ENCODE data around the gene KNG1.

The KNG1 gene

GRCh38 chr3:186742618-186743380 lies 25.6 kb downstream of the KNG1 start:
- FAIRE-seq = no peak
- TF ChIP-seq PAX5 (IDR thresholded peaks at IDR 0.05; ENCODE audit: insufficient read depth, low read length, severe bottlenecking) = no peak
- no peak for TF ChIP-seq POLR2A (IDR thresholded peaks at IDR 0.05; ENCODE audit: low read depth, low read length)
- DNase-seq (ENCODE audit: insufficient read length, low spot score) = no peak

GRCh38 chr3:186743666-186744065 lies 26.5 kb downstream of the KNG1 start:
- no peak for DNase-seq (ENCODE audit: insufficient read length, low spot score)
- no peak for FAIRE-seq
- TF ChIP-seq PAX5 (IDR thresholded peaks at IDR 0.05; ENCODE audit: insufficient read depth, low read length, severe bottlenecking) (no peak), POU2F2 (IDR thresholded peaks at IDR 0.05; ENCODE audit: low read depth, low read length) (no peak)

GRCh38 chr3:186746008-186746407 lies 28.8 kb downstream of the KNG1 start:
- DNase-seq (ENCODE audit: insufficient read length, low spot score) (no peak), FAIRE-seq (no peak)
- TF ChIP-seq POLR2A (IDR thresholded peaks at IDR 0.05; ENCODE audit: low read depth, low read length) (no peak), PAX5 (IDR thresholded peaks at IDR 0.05; ENCODE audit: insufficient read depth, low read length, severe bottlenecking) (no peak), POLR2AphosphoS5 (IDR thresholded peaks at IDR 0.05; ENCODE audit: low read depth, low read length) (no peak), TAF1 (IDR thresholded peaks at IDR 0.05; ENCODE audit: low read depth, low read length) (no peak), SPI1 (IDR thresholded peaks at IDR 0.05; ENCODE audit: low read depth, low read length) (no peak), POU2F2 (IDR thresholded peaks at IDR 0.05; ENCODE audit: low read depth, low read length) (no peak)

GRCh38 chr3:186750316-186750715 lies 33.2 kb downstream of the KNG1 start:
- DNase-seq (ENCODE audit: insufficient read length, low spot score) = no peak

GRCh38 chr3:186751480-186751879 lies 34.3 kb downstream of the KNG1 start:
- FAIRE-seq = no peak
- no peak for DNase-seq (ENCODE audit: insufficient read length, low spot score)
- TF ChIP-seq POLR2A (IDR thresholded peaks at IDR 0.05; ENCODE audit: low read depth, low read length) (no peak), SPI1 (IDR thresholded peaks at IDR 0.05; ENCODE audit: low read depth, low read length) (no peak), POLR2AphosphoS5 (IDR thresholded peaks at IDR 0.05; ENCODE audit: low read depth, low read length) (no peak), POU2F2 (IDR thresholded peaks at IDR 0.05; ENCODE audit: low read depth, low read length) (no peak), PAX5 (IDR thresholded peaks at IDR 0.05; ENCODE audit: insufficient read depth, low read length, severe bottlenecking) (no peak), TAF1 (IDR thresholded peaks at IDR 0.05; ENCODE audit: low read depth, low read length) (no peak)

More at GRCh38 chr3:186750316-186750715, 33.2 kb downstream of the KNG1 start:
- FAIRE-seq = no peak
- TF ChIP-seq POLR2A (IDR thresholded peaks at IDR 0.05; ENCODE audit: low read depth, low read length) (no peak), POU2F2 (IDR thresholded peaks at IDR 0.05; ENCODE audit: low read depth, low read length) (no peak), PAX5 (IDR thresholded peaks at IDR 0.05; ENCODE audit: insufficient read depth, low read length, severe bottlenecking) (no peak), POLR2AphosphoS5 (IDR thresholded peaks at IDR 0.05; ENCODE audit: low read depth, low read length) (no peak), TAF1 (IDR thresholded peaks at IDR 0.05; ENCODE audit: low read depth, low read length) (no peak)

- FAIRE-seq = no peak
Measured at GRCh38 chr3:186754006-186754405, 36.8 kb downstream of the KNG1 start.

GRCh38 chr3:186754871-186755270 lies 37.7 kb downstream of the KNG1 start:
- FAIRE-seq = no peak
- TF ChIP-seq SPI1 (IDR thresholded peaks at IDR 0.05; ENCODE audit: low read depth, low read length) (no peak), POLR2AphosphoS5 (IDR thresholded peaks at IDR 0.05; ENCODE audit: low read depth, low read length) (no peak), TAF1 (IDR thresholded peaks at IDR 0.05; ENCODE audit: low read depth, low read length) (no peak), POU2F2 (IDR thresholded peaks at IDR 0.05; ENCODE audit: low read depth, low read length) (no peak), PAX5 (IDR thresholded peaks at IDR 0.05; ENCODE audit: insufficient read depth, low read length, severe bottlenecking) (no peak), POLR2A (IDR thresholded peaks at IDR 0.05; ENCODE audit: low read depth, low read length) (no peak)
- no peak for DNase-seq (ENCODE audit: insufficient read length, low spot score)

More at GRCh38 chr3:186754006-186754405, 36.8 kb downstream of the KNG1 start:
- TF ChIP-seq PAX5 (IDR thresholded peaks at IDR 0.05; ENCODE audit: insufficient read depth, low read length, severe bottlenecking) = no peak
- TF ChIP-seq SPI1 (IDR thresholded peaks at IDR 0.05; ENCODE audit: low read depth, low read length) = no peak
- TF ChIP-seq POLR2AphosphoS5 (IDR thresholded peaks at IDR 0.05; ENCODE audit: low read depth, low read length) = no peak
- no peak for TF ChIP-seq POU2F2 (IDR thresholded peaks at IDR 0.05; ENCODE audit: low read depth, low read length)
- TF ChIP-seq TAF1 (IDR thresholded peaks at IDR 0.05; ENCODE audit: low read depth, low read length) = no peak
- no peak for TF ChIP-seq POLR2A (IDR thresholded peaks at IDR 0.05; ENCODE audit: low read depth, low read length)
- DNase-seq (ENCODE audit: insufficient read length, low spot score) = no peak

- no peak for FAIRE-seq
- TF ChIP-seq SPI1 (IDR thresholded peaks at IDR 0.05; ENCODE audit: low read depth, low read length) (no peak), TAF1 (IDR thresholded peaks at IDR 0.05; ENCODE audit: low read depth, low read length) (no peak), PAX5 (IDR thresholded peaks at IDR 0.05; ENCODE audit: insufficient read depth, low read length, severe bottlenecking) (no peak), POU2F2 (IDR thresholded peaks at IDR 0.05; ENCODE audit: low read depth, low read length) (no peak), POLR2AphosphoS5 (IDR thresholded peaks at IDR 0.05; ENCODE audit: low read depth, low read length) (no peak), POLR2A (IDR thresholded peaks at IDR 0.05; ENCODE audit: low read depth, low read length) (no peak)
Measured at GRCh38 chr3:186757214-186757613, 40.1 kb downstream of the KNG1 start.

GRCh38 chr3:186757686-186758220 lies 40.6 kb downstream of the KNG1 start:
- no peak for DNase-seq (ENCODE audit: insufficient read length, low spot score)
- TF ChIP-seq POU2F2 (IDR thresholded peaks at IDR 0.05; ENCODE audit: low read depth, low read length) (no peak), TAF1 (IDR thresholded peaks at IDR 0.05; ENCODE audit: low read depth, low read length) (no peak), SPI1 (IDR thresholded peaks at IDR 0.05; ENCODE audit: low read depth, low read length) (no peak), PAX5 (IDR thresholded peaks at IDR 0.05; ENCODE audit: insufficient read depth, low read length, severe bottlenecking) (no peak), POLR2A (IDR thresholded peaks at IDR 0.05; ENCODE audit: low read depth, low read length) (no peak)
- no peak for FAIRE-seq

More at GRCh38 chr3:186757214-186757613, 40.1 kb downstream of the KNG1 start:
- DNase-seq (ENCODE audit: insufficient read length, low spot score) = no peak
